IMR-90 (cell line): ENCODE results near the gene C2CD4D. TPM values are rescaled to one million over a fixed set of nuclear protein-coding genes. Genes with fewer than 3 reads are reported as not detected.

Source experiments
- ATAC-seq: fragments of 200-7000 bp; cut with Tn5 transposase; 2 replicates; pipeline ENCODE4 v1.9.1; 2020; ENCODE audit warnings: low read depth, mild to moderate bottlenecking, moderate library complexity
- BruUV-seq: library from RNA; stranded (reverse); fragments of 400-500 nt; replicated peaks from 2 replicates; lab custom pipeline; 2021; lab: Mats Ljungman, UMichigan
- CTCF ChIA-PET: fragments of 300-600 bp; formaldehyde crosslinking; extraction: SDS; loops from one replicate; lab custom pipeline; 2021; ENCODE audit warnings: antibody characterized with exemption; lab: Yijun Ruan, JAX
- POLR2A ChIA-PET: fragments of 300-600 bp; sonication (Branson Sonifier 250); formaldehyde crosslinking; loops from one replicate; lab custom pipeline; 2022; ENCODE audit warnings: antibody characterized with exemption; ENCODE audit not compliant: unreplicated experiment; lab: Charles Lee
- DNase-seq: peaks from one replicate; pipeline ENCODE4 v3.0.0; 2013
- H2AFZ ChIP-seq: replicated peaks from 2 replicates; pipeline ENCODE3; 2013; ENCODE audit warnings: low read length, mild to moderate bottlenecking; ENCODE audit not compliant: poor library complexity
- H2AK5ac ChIP-seq: 2 replicates; pipeline ENCODE4 v1.6.1; 2013; ENCODE audit warnings: low read depth, low read length, inconsistent platforms
- H2AK9ac ChIP-seq: replicated peaks from 2 replicates; pipeline ENCODE3; 2013; ENCODE audit warnings: mild to moderate bottlenecking, low read depth, low read length, moderate library complexity; ENCODE audit not compliant: poor library complexity
- H2BK120ac ChIP-seq: 2 replicates; pipeline ENCODE4 v1.6.1; 2013; ENCODE audit warnings: low read depth, low read length, inconsistent platforms
- H2BK15ac ChIP-seq: 3 replicates; pipeline ENCODE4 v1.6.1; 2013; ENCODE audit warnings: low read depth, low read length, inconsistent platforms
- H2BK20ac ChIP-seq: 2 replicates; pipeline ENCODE4 v1.6.1; 2013; ENCODE audit warnings: low read depth, mild to moderate bottlenecking, inconsistent platforms, low read length, moderate library complexity
- H2BK5ac ChIP-seq: 2 replicates; pipeline ENCODE4 v1.6.1; 2013; ENCODE audit warnings: mild to moderate bottlenecking, low read depth, low read length, inconsistent platforms; ENCODE audit not compliant: poor library complexity, severe bottlenecking
- H3K14ac ChIP-seq: replicated peaks from 2 replicates; pipeline ENCODE4 v1.6.1; 2013; ENCODE audit warnings: low read depth, low read length, inconsistent platforms
- H3K18ac ChIP-seq: 2 replicates; pipeline ENCODE4 v1.6.1; 2013; ENCODE audit warnings: low read depth, low read length, control low read depth
- H3K23ac ChIP-seq: 2 replicates; pipeline ENCODE4 v1.6.1; 2013; ENCODE audit warnings: low read depth, low read length, inconsistent platforms
- H3K27ac ChIP-seq: 2 replicates; pipeline ENCODE4 v1.5.1; 2013; ENCODE audit warnings: mild to moderate bottlenecking, control low read depth, low read length; ENCODE audit not compliant: insufficient read depth
- H3K27me3 ChIP-seq: 2 replicates; pipeline ENCODE4 v1.6.1; 2013; ENCODE audit warnings: low read length; ENCODE audit not compliant: control insufficient read depth, insufficient read depth
- H3K36me3 ChIP-seq: 2 replicates; pipeline ENCODE4 v1.6.1; 2013; ENCODE audit warnings: low read length, mixed read lengths; ENCODE audit not compliant: control insufficient read depth, insufficient read depth
- H3K4ac ChIP-seq: 2 replicates; pipeline ENCODE4 v1.6.1; 2013; ENCODE audit warnings: low read depth, low read length, inconsistent platforms
- H3K4me1 ChIP-seq: 2 replicates; pipeline ENCODE4 v1.6.1; 2013; ENCODE audit warnings: low read length, mixed read lengths; ENCODE audit not compliant: control insufficient read depth, insufficient read depth
- H3K4me2 ChIP-seq: 2 replicates; pipeline ENCODE4 v1.6.1; 2013; ENCODE audit warnings: low read depth, mild to moderate bottlenecking, control low read depth, low read length, moderate library complexity
- H3K4me3 ChIP-seq: 2 replicates; pipeline ENCODE4 v1.5.1; 2013; ENCODE audit warnings: low read depth, mild to moderate bottlenecking, control low read depth, low read length, moderate library complexity; ENCODE audit not compliant: insufficient read depth
- H3K56ac ChIP-seq: 2 replicates; pipeline ENCODE4 v1.6.1; 2013; ENCODE audit warnings: low read length, inconsistent platforms; ENCODE audit not compliant: insufficient read depth; ENCODE audit errors: extremely low read depth
- H3K79me1 ChIP-seq, 2 experiments: 2 replicates each; pipeline ENCODE4 v1.6.1; 2013; ENCODE audit warnings: low read length in 2 of 2, inconsistent platforms in 1 of 2, low read depth in 1 of 2
- H3K9ac ChIP-seq: 2 replicates; pipeline ENCODE4 v1.6.1; 2013; ENCODE audit warnings: low read depth, low read length, control low read depth
- H3K9me1 ChIP-seq: 2 replicates; pipeline ENCODE4 v1.6.1; 2013; ENCODE audit warnings: low read length, inconsistent platforms; ENCODE audit not compliant: insufficient read depth
- H3K9me3 ChIP-seq: 2 replicates; pipeline ENCODE4 v1.6.1; 2013; ENCODE audit warnings: low read length; ENCODE audit not compliant: control insufficient read depth, insufficient read depth
- H4K20me1 ChIP-seq: 2 replicates; pipeline ENCODE4 v1.6.1; 2013; ENCODE audit warnings: low read length, inconsistent platforms; ENCODE audit not compliant: insufficient read depth
- H4K5ac ChIP-seq: 2 replicates; pipeline ENCODE4 v1.6.1; 2013; ENCODE audit warnings: mild to moderate bottlenecking, low read depth, low read length, control low read depth
- H4K8ac ChIP-seq, 2 experiments: 2 replicates each; pipeline ENCODE4 v1.6.1; 2013; ENCODE audit warnings: low read depth in 2 of 2, low read length in 2 of 2, control low read depth in 1 of 2, inconsistent platforms in 1 of 2
- H4K91ac ChIP-seq: 2 replicates; pipeline ENCODE4 v1.6.1; 2013; ENCODE audit warnings: low read depth, low read length, inconsistent platforms; ENCODE audit not compliant: insufficient read depth
- CEBPB ChIP-seq: IDR thresholded peaks from 2 replicates; pipeline ENCODE4 v1.6.1; 2012; ENCODE audit warnings: low read depth, low read length, improper control_type of control experiment
- CHD1 ChIP-seq: IDR thresholded peaks from 2 replicates; pipeline ENCODE4 v1.6.1; 2012; ENCODE audit warnings: low read depth, low read length, improper control_type of control experiment
- POLR2A ChIP-seq: IDR thresholded peaks from 2 replicates; pipeline ENCODE4 v1.6.1; 2012; ENCODE audit warnings: mild to moderate bottlenecking, low read depth, low read length
- RFX5 ChIP-seq: IDR thresholded peaks from 2 replicates; pipeline ENCODE4 v1.8.0; 2012; ENCODE audit warnings: low read depth, mild to moderate bottlenecking, low read length, moderate library complexity
- SMC3 ChIP-seq: fragments of 150-350 bp; IDR thresholded peaks from 2 replicates; pipeline ENCODE4 v1.6.1; 2016; ENCODE audit warnings: low read depth, mild to moderate bottlenecking, antibody characterized with exemption, low read length, moderate library complexity
- USF2 ChIP-seq: fragments of 150-350 bp; IDR thresholded peaks from 2 replicates; pipeline ENCODE4 v1.6.1; 2017; ENCODE audit warnings: mild to moderate bottlenecking, antibody characterized with exemption, low read length, low read depth
- WGBS, 2 experiments: methylation state at CpG; one replicate each; pipeline versions ENCODE4 v1.1.5 to v1.1.7; 2013; ENCODE audit warnings: missing lambda C conversion rate in 2 of 2; ENCODE audit not compliant: insufficient read length in 1 of 2; ENCODE audit errors: extremely low coverage in 2 of 2; 5-methylcytosine and 5-hydroxymethylcytosine counted together
- dilution Hi-C: fragments of 300-500 bp; cut with HindIII; formaldehyde crosslinking; loops from one replicate; pipeline ENCODE4 v1.14.3; 2018; ENCODE audit warnings: low sequenced_read_pairs; ENCODE audit not compliant: unreplicated experiment
- in situ Hi-C: fragments of 300-500 bp; cut with MboI; formaldehyde crosslinking; loops from 3 replicates; pipeline ENCODE4 v1.14.3; 2019; ENCODE audit warnings: low sequenced_read_pairs, inconsistent platforms, mixed read lengths
- intact Hi-C: fragments of 100-400 bp; cut with micrococcal nuclease; formaldehyde crosslinking; loops from 2 replicates; pipeline ENCODE4 v1.10.0; 2022
- polyA plus RNA-seq, 3 experiments: library from polyadenylated mRNA; depleted of rRNA; stranded (reverse); fragments of >200 nt; gene quantifications; 2 replicates each; pipeline ENCODE4 v1.2.3, GENCODE V29; 2012; ENCODE audit warnings: low replicate concordance in 1 of 3
- total RNA-seq: library from RNA; depleted of rRNA; stranded (reverse); fragments of >200 nt; gene quantifications from 2 replicates; pipeline ENCODE4 v1.2.3, GENCODE V29; 2012

Gene C2CD4D
- total and polyA plus RNA-seq, 2 of the 4 experiments (the other 2 are of a cell fraction): not detected

- Histone ChIP-seq H4K8ac (no peak overlapping the region), H3K18ac (no peak overlapping the region), H3K36me3 (no peaks in the 10 kb centered on the region), H2AFZ (no peak overlapping the region), H3K9me3 (no peaks in the 10 kb centered on the region), H3K27ac (no peak overlapping the region), H3K4me3 (no peak overlapping the region), H2AK5ac (no peak overlapping the region), H2BK20ac (no peak overlapping the region), H4K91ac (no peak overlapping the region), H3K4me2 (no peak overlapping the region), H3K14ac (no peak overlapping the region), H2BK120ac (no peak overlapping the region), H4K20me1 (no peaks in the 10 kb centered on the region), H3K79me1 (no peaks in the 10 kb centered on the region), H3K27me3 (peaks cover 75% of the 10 kb centered on the region), H3K4me1 (no peaks in the 10 kb centered on the region), H3K9me1 (no peaks in the 10 kb centered on the region), H3K56ac (no peak overlapping the region), H4K5ac (no peak overlapping the region), H3K4ac (no peak overlapping the region), H3K23ac (no peak overlapping the region), H2BK15ac (no peak overlapping the region), H2AK9ac (no peak overlapping the region), H2BK5ac (no peak overlapping the region), H3K9ac (no peak overlapping the region)
- TF ChIP-seq USF2 (no peak), POLR2A (no peak), CHD1 (no peak), RFX5 (no peak), CEBPB (no peak), SMC3 (no peak)
- CTCF ChIA-PET: no interaction called here
- intact Hi-C loops: no loop called here
- in situ Hi-C loops: no loop called here
- POLR2A ChIA-PET: no interaction called here
- no peak for DNase-seq
- dilution Hi-C loops: no loop called here
- no peak for ATAC-seq
- BruUV-seq: no TSS peak
- no CpG with 5 or more reads among the region's 2 CpGs for WGBS, 2 experiments
Measured at GRCh38 chr1:151820940-151821339, 18.7 kb downstream of the C2CD4D start.
